ENCODE measurements around the gene RASD1.

DNA sequence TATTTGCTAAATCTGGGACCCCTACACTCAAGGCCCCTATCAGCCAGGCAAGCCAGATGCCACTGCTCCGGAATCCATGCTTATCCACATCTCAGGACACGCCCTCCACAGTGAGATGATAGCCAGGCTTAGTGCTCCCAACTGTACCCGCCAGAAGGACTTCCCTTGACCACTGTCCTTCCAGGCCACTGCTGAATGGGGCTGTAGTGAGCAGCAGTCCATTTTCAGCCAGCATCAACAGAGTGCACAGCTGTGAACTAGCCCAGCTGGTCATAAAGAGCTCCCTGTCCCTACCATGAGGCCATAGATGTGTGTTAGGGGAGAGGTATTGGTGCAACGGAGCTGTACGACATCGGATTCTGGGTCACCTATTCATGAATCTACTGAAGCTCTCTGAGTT lies 32.4 kb downstream of the RASD1 start:
- TF ChIP-seq, protein P1, sequence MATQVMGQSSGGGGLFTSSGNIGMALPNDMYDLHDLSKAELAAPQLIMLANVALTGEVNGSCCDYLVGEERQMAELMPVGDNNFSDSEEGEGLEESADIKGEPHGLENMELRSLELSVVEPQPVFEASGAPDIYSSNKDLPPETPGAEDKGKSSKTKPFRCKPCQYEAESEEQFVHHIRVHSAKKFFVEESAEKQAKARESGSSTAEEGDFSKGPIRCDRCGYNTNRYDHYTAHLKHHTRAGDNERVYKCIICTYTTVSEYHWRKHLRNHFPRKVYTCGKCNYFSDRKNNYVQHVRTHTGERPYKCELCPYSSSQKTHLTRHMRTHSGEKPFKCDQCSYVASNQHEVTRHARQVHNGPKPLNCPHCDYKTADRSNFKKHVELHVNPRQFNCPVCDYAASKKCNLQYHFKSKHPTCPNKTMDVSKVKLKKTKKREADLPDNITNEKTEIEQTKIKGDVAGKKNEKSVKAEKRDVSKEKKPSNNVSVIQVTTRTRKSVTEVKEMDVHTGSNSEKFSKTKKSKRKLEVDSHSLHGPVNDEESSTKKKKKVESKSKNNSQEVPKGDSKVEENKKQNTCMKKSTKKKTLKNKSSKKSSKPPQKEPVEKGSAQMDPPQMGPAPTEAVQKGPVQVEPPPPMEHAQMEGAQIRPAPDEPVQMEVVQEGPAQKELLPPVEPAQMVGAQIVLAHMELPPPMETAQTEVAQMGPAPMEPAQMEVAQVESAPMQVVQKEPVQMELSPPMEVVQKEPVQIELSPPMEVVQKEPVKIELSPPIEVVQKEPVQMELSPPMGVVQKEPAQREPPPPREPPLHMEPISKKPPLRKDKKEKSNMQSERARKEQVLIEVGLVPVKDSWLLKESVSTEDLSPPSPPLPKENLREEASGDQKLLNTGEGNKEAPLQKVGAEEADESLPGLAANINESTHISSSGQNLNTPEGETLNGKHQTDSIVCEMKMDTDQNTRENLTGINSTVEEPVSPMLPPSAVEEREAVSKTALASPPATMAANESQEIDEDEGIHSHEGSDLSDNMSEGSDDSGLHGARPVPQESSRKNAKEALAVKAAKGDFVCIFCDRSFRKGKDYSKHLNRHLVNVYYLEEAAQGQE (IDR thresholded peaks at IDR 0.05; ENCODE audit: insufficient read depth in 1 of 2, low read depth in 2 of 2, low read length in 2 of 2): no peak
- no peak for TF ChIP-seq TAF1 (IDR thresholded peaks at IDR 0.05; ENCODE audit: borderline replicate concordance, insufficient read depth, low read length)
- TF ChIP-seq POLR2AphosphoS5 (IDR thresholded peaks at IDR 0.05; ENCODE audit: low read depth, low read length): no peak
- no peak for TF ChIP-seq FOXP2 (optimal IDR thresholded peaks at IDR 0.05; ENCODE audit: borderline replicate concordance, extremely low read depth, extremely low read length, insufficient read depth)
